ENCODE data around the gene RNF151.

DNA sequence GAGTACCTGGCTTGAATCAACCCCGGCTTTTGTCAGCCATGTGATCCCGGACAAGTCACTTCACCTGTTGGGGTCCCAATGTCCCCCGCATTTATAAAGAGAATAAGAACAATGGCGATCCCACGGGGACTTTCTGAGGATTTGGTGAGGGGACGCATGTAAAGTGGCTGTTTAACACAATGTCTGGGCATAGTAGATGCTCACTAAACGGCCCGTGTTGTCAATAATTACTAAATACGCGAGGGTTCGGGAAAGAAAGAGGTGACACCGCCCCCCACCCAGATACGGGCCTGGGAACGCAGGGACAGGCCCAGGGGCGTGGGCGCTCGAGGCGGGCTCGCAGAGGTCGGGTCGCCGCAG lies 24.9 kb downstream of the RNF151 start:
- no peak for TF ChIP-seq POLR2A (IDR thresholded peaks at IDR 0.05)
- TF ChIP-seq, protein P1, sequence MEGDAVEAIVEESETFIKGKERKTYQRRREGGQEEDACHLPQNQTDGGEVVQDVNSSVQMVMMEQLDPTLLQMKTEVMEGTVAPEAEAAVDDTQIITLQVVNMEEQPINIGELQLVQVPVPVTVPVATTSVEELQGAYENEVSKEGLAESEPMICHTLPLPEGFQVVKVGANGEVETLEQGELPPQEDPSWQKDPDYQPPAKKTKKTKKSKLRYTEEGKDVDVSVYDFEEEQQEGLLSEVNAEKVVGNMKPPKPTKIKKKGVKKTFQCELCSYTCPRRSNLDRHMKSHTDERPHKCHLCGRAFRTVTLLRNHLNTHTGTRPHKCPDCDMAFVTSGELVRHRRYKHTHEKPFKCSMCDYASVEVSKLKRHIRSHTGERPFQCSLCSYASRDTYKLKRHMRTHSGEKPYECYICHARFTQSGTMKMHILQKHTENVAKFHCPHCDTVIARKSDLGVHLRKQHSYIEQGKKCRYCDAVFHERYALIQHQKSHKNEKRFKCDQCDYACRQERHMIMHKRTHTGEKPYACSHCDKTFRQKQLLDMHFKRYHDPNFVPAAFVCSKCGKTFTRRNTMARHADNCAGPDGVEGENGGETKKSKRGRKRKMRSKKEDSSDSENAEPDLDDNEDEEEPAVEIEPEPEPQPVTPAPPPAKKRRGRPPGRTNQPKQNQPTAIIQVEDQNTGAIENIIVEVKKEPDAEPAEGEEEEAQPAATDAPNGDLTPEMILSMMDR (IDR thresholded peaks at IDR 0.05 in 8 of 11, conservative IDR thresholded peaks at IDR 0.05 in 3 of 11), result no peak

Measured in spleen (tissue), 7 donors.